GM19372 (cell line): ENCODE measurements around the gene OR4X1.
"Not testable (repeated sequence)": the region's sequence is repeated elsewhere in the genome, so short reads cannot be mapped to it uniquely, and the experiment has no call there.

ENCODE experiments used
- ATAC-seq: cut with Tn5 transposase; IDR thresholded peaks from one replicate; pipeline ENCODE4 v1.9.1; 2021; ENCODE audit warnings: mild to moderate bottlenecking, low read depth, moderate library complexity; ENCODE audit not compliant: unreplicated experiment

The OR4X1 gene

GRCh38 chr11:48263423-48263911 lies at the start of gene OR4X1:
OR4X1 (plus strand) TSS chr11:48263861; CDS start chr11:48263861, 0 bp downstream.
- ATAC-seq = no peak

GRCh38 chr11:48216510-48216909 lies 47.2 kb upstream of the OR4X1 start, which contains the start of gene OR4B1:
OR4B1 (plus strand) TSS chr11:48216810; CDS start chr11:48216810, 0 bp downstream.
- ATAC-seq = no peak

GRCh38 chr11:48228761-48229160 lies 34.9 kb upstream of the OR4X1 start:
- no peak for ATAC-seq

GRCh38 chr11:48230057-48230456 lies 33.6 kb upstream of the OR4X1 start:
- ATAC-seq = not testable (repeated sequence)

GRCh38 chr11:48237727-48238126 lies 25.9 kb upstream of the OR4X1 start:
- no peak for ATAC-seq

- no peak for ATAC-seq
Measured at GRCh38 chr11:48242501-48242900, 21.2 kb upstream of the OR4X1 start.

- no peak for ATAC-seq
Measured at GRCh38 chr11:48244804-48245203, 18.9 kb upstream of the OR4X1 start, which contains the start of gene OR4X2. OR4X2 (plus strand) TSS chr11:48245104; CDS start chr11:48245104, 0 bp downstream.

GRCh38 chr11:48248902-48249301 lies 14.8 kb upstream of the OR4X1 start:
- ATAC-seq = no peak

GRCh38 chr11:48261600-48261999 lies 2.1 kb upstream of the OR4X1 start:
- no peak for ATAC-seq

- no peak for ATAC-seq
Measured at GRCh38 chr11:48270621-48271020, 7.0 kb downstream of the OR4X1 start.

GRCh38 chr11:48272606-48273005 lies 8.9 kb downstream of the OR4X1 start:
- ATAC-seq = no peak

GRCh38 chr11:48305923-48306322 lies 42.3 kb downstream of the OR4X1 start, which contains the start of gene OR4S1:
OR4S1 (plus strand) TSS chr11:48306223; CDS start chr11:48306223, 0 bp downstream.
- no peak for ATAC-seq

- peak; percentile 71 for ATAC-seq
Measured at GRCh38 chr11:48307760-48308386, 44.2 kb downstream of the OR4X1 start.

- ATAC-seq = not testable (repeated sequence)
Measured at GRCh38 chr11:48313590-48313989, 49.9 kb downstream of the OR4X1 start.
